ENCODE data around the gene HBS1L. TPM values are rescaled to one million over a fixed set of nuclear protein-coding genes. Genes with fewer than 3 reads are reported as not detected.

The HBS1L gene
- total and polyA plus RNA-seq, 9 of the 15 experiments (the other 6 are each of a cell fraction or from before 2014, with no cell fraction given), result 101 to 199 (median 145) TPM

GRCh38 chr6:134979142-134979541, 75.5 kb downstream of the HBS1L start:
- FAIRE-seq (no peak), ATAC-seq (no peak), DNase-seq (ENCODE audit: extremely low read depth in 1 of 4, low spot score in 3 of 4) (peak in 1 of 4 experiments; percentile 23)
- POLR2A ChIA-PET, result interaction anchor here (2.2 kb wide), 1 partner anchor 10 kb away, joined by 4 read pairs; no protein-coding TSS in a partner anchor
- Histone ChIP-seq H3K4me3 (no peak overlapping the region), H3K9ac (ENCODE audit: insufficient read depth in 1 of 2, low read depth in 2 of 2, low read length in 2 of 2) (no peak overlapping the region), H3K9me3 (replicated peaks; ENCODE audit: control insufficient read depth, insufficient read depth, low read depth, low read length) (no peaks in the 10 kb centered on the region), H3K27me3 (ENCODE audit: control insufficient read depth in 2 of 2, insufficient read depth in 2 of 2, low read length in 2 of 2) (no peaks in the 10 kb centered on the region), H4K20me1 (replicated peaks; ENCODE audit: control insufficient read depth, insufficient read depth, low read length) (no peaks in the 10 kb centered on the region), H3K79me2 (ENCODE audit: control insufficient read depth, insufficient read depth, low read length) (peaks cover 15% of the 10 kb centered on the region), H3K4me1 (replicated peaks in 1 of 2; ENCODE audit: control insufficient read depth in 2 of 2, insufficient read depth in 2 of 2, low read length in 2 of 2) (peaks cover 0 to 20% of the 10 kb centered on the region in 2 experiments; a peak in 3 of 5 replicates), H3K9me1 (ENCODE audit: control insufficient read depth, insufficient read depth, low read length) (no peaks in the 10 kb centered on the region), H3K27ac (ENCODE audit: extremely low read depth, low read depth, low read length) (0 out of 3 replicates have a peak overlapping the region, but pooled peaks have one; percentile 1), H2AFZ (ENCODE audit: low read depth, low read length) (no peak overlapping the region), H3K4me2 (ENCODE audit: insufficient read depth, low read length) (no peak overlapping the region), H3K36me3 (ENCODE audit: control insufficient read depth, insufficient read depth, low read length) (peaks cover 81% of the 10 kb centered on the region)
- no peak for TF ChIP-seq CBFA2T2 (conservative IDR thresholded peaks at IDR 0.05)
- no peak for TF ChIP-seq IRF1 (CRISPR knock-in tag; IDR thresholded peaks at IDR 0.05; ENCODE audit: borderline replicate concordance)
- TF ChIP-seq, protein P1, sequence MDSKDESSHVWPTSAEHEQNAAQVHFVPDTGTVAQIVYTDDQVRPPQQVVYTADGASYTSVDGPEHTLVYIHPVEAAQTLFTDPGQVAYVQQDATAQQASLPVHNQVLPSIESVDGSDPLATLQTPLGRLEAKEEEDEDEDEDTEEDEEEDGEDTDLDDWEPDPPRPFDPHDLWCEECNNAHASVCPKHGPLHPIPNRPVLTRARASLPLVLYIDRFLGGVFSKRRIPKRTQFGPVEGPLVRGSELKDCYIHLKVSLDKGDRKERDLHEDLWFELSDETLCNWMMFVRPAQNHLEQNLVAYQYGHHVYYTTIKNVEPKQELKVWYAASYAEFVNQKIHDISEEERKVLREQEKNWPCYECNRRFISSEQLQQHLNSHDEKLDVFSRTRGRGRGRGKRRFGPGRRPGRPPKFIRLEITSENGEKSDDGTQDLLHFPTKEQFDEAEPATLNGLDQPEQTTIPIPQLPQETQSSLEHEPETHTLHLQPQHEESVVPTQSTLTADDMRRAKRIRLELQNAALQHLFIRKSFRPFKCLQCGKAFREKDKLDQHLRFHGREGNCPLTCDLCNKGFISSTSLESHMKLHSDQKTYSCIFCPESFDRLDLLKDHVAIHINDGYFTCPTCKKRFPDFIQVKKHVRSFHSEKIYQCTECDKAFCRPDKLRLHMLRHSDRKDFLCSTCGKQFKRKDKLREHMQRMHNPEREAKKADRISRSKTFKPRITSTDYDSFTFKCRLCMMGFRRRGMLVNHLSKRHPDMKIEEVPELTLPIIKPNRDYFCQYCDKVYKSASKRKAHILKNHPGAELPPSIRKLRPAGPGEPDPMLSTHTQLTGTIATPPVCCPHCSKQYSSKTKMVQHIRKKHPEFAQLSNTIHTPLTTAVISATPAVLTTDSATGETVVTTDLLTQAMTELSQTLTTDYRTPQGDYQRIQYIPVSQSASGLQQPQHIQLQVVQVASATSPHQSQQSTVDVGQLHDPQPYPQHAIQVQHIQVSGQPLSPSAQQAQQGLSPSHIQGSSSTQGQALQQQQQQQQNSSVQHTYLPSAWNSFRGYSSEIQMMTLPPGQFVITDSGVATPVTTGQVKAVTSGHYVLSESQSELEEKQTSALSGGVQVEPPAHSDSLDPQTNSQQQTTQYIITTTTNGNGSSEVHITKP (IDR thresholded peaks at IDR 0.05; ENCODE audit: partially characterized antibody), result peak; percentile 67
- intact Hi-C loops (cut with micrococcal nuclease) (no loop called here), in situ Hi-C loops (cut with MboI) (no loop called here)
- BruUV-seq (replicated peaks), result no TSS peak
- CTCF ChIA-PET (ENCODE audit: low intra/inter-chr PET ratio), result no interaction called here
- WGBS (ENCODE audit: insufficient coverage, low coverage, missing lambda C conversion rate), result 49% methylated on average over 6 of the region's 6 CpGs
